Stimulated activated naive CD4-positive, alpha-beta T cell treated with Interleukin-2 at 50 U/mL for 16 hours (primary cell): Measurements from ENCODE around the gene CHST14.

Source experiments
- DNase-seq: peaks from one replicate; lab custom pipeline; 2025; lab: John Stamatoyannopoulos, UW

The CHST14 gene

GRCh38 chr15:40463886-40464545 lies 6.8 kb upstream of the CHST14 start:
- DNase-seq = no peak

GRCh38 chr15:40464595-40465185 lies 6.1 kb upstream of the CHST14 start:
- no peak for DNase-seq

- DNase-seq = no peak
Measured at GRCh38 chr15:40465939-40466338, 4.8 kb upstream of the CHST14 start.

DNA sequence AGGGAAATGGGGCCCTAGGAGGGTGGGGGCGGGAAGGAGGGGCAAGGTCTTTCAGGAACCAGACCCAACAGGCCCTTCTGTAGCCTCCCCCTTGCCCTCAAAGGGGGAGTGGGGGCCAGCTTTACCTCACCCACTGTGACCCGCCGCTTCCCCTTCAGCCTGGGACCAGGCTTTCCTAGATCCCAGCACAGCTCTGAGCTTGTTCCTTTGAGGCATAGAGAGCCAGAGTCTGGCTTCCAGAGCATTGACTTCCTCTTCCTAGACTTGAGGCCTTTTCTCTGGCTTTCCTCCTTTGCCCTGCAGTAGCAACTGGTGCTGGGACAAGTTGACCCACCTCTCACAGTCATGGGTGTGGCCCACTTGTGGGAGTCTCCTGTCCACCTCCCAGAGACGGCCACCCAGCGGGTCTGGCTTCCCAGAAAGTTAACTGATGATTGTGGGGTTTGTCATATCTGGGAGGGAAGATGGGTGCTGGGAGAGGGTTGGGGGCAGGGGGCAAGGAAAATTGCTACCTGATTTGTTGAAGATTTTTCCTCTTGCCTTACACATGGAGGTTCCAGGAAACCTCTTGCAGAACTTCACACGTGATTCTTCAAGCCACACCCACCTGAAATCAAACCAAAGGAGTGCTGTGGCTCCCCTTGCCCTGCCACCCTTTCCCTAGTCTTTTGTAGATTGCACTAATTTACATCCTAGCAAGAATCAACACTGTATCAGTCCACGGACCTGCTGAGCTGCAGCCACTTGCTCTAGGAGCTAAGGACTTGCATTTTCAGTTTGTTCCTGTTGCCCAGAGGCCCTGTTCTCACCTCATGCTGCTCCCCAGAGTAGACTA lies 4.1 kb upstream of the CHST14 start:
- DNase-seq = no peak

DNA sequence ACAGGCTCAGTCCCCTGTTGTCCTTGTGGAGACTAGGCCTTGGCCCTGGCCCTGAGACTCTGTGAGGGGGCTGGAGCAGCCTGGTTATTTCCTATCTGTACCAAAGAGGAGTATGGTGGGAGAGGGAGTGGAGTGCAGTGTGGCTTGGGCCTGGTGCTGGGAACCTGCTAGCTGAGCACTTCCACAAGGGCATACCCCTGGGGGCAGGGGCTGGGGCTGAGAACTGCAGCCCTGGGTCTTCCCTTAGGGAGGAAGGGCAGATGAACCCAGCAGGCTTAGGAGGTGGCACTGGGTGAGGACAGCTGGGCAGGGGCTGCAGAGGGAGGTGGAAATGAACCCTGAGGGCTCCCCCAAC lies 3.5 kb upstream of the CHST14 start:
- DNase-seq = no peak

DNA sequence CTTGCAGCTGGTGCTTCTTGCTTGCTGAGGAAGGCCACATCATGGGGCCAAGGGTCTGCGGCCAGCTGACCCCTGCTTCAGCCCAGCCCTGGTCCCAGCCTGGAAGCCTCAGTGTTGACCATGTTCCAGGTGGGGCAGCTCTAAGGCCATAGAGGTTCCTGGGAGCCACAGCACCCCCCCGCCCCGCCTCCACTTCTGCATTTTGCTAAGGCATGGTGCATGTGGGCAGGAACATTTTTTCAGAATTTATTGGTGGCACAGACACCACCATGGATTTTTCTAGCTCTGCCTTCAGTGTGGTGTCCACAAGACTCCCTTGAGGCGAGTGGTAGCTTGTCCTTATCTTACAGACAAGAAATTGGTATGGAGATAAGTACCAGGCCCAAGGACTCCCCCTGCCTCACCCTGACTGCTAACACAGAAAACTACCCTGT lies 1.9 kb upstream of the CHST14 start:
- no peak for DNase-seq

DNA sequence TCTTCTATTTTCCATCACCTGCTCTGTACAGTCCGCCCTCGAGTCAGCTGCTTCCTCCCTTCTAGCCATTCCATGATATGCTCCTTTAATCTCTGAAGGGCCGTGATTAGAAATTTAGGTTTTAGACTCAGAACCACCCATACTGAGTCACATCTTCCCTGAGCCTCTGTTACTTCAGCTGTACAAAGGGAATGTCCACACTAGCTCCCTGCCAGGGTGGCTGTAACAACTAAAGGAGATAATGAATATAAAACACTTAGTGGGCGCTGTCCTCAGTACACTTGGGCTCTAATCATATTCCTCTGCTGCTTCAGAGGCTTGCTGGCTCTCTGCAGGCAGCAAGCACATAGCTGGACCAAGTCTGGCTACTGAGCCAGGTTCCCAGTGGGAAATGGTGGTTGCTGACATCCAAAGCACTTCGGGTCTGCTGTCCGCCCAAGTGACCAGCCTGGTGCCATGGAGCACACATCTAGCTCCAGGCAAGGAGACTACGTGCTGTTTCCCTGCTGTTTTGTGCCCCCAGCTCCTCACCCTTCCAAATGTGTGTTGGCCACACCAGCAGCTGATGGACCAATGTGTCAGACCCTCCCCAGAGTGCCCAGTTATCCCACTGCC lies 901 bp upstream of the CHST14 start:
- no peak for DNase-seq

GRCh38 chr15:40471105-40471807 lies 472 bp downstream of the CHST14 start:
- no peak for DNase-seq

DNA sequence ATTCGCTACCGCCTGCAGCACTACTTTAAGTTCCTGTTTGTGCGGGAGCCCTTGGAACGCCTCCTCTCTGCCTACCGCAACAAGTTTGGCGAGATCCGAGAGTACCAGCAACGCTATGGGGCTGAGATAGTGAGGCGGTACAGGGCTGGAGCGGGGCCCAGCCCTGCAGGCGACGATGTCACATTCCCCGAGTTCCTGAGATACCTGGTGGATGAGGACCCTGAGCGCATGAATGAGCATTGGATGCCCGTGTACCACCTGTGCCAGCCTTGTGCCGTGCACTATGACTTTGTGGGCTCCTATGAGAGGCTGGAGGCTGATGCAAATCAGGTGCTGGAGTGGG lies 995 bp downstream of the CHST14 start:
- DNase-seq = no peak

GRCh38 chr15:40472171-40472727 lies 1.5 kb downstream of the CHST14 start:
- no peak for DNase-seq

- DNase-seq = no peak
Measured at GRCh38 chr15:40474581-40474980, 3.8 kb downstream of the CHST14 start.

GRCh38 chr15:40477642-40478327 lies 7.0 kb downstream of the CHST14 start:
- DNase-seq = no peak

- no peak for DNase-seq
Measured at GRCh38 chr15:40479024-40479423, 8.2 kb downstream of the CHST14 start.

DNA sequence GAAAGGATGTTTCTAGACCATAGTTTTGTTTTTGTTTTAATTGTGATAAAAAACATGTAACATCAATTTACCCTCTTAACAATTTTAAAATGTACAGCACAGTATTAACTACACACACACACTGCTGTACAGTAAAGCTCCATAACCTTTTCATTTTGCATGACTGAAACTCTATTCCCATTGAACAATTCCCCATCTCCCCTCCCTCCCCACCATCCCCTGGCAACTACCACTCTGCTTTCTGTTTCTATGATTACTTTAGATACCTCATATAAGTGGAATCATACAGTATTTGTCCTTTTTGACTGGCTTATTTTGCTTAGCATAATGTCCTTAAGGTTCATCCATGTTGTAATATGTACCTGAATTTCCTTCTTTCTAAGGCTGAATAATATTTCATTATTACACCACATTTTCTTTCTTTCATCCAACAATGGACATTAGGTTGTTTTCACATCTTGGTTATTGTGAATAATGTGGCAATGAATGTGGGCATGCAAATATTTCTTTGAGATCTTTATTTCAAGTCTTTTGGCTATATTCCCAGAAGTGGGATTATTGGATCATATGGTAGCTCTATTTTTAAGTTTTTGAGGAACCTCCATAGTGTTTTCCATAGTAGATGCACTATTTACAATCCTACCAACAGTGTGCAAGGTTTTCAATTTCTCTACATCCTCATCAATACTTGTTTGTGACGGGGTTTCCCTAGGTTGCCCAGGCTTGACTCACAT lies 10.7 kb downstream of the CHST14 start:
- no peak for DNase-seq

GRCh38 chr15:40483919-40484318 lies 13.1 kb downstream of the CHST14 start:
- DNase-seq = no peak

DNA sequence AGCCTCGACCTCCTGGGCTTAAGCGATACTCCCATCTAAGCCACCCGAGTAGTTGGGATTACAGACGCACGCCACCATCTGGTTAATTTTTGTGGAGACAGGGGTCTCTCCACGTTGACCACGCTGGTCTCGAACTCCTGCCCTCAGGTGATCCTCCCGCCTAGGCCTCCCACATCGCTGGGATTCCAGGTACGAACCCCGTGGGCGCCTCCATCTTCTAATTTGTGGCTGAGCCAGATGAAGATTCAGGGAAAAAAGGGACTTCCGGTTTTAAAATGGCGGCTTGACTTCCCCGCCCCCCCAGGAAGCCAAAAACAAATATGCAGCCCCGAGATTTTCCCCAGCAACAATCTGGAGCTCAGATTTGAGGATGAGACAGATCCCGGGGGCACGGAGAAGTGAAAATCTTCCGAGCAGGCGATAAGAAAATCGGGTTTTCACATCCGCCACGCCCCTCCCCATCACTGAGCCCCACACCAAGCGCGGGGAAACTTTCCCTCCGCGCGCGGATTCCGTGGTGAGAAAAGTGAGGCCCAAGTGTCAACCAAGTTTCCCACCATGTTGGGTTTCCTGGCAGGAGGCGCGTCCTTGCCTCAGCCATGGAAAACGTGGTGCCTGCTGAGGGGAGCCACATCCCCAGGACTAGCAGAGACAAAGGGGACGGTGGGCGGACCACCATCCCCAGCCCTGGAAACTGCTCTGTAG lies 15.4 kb downstream of the CHST14 start:
- no peak for DNase-seq

DNA sequence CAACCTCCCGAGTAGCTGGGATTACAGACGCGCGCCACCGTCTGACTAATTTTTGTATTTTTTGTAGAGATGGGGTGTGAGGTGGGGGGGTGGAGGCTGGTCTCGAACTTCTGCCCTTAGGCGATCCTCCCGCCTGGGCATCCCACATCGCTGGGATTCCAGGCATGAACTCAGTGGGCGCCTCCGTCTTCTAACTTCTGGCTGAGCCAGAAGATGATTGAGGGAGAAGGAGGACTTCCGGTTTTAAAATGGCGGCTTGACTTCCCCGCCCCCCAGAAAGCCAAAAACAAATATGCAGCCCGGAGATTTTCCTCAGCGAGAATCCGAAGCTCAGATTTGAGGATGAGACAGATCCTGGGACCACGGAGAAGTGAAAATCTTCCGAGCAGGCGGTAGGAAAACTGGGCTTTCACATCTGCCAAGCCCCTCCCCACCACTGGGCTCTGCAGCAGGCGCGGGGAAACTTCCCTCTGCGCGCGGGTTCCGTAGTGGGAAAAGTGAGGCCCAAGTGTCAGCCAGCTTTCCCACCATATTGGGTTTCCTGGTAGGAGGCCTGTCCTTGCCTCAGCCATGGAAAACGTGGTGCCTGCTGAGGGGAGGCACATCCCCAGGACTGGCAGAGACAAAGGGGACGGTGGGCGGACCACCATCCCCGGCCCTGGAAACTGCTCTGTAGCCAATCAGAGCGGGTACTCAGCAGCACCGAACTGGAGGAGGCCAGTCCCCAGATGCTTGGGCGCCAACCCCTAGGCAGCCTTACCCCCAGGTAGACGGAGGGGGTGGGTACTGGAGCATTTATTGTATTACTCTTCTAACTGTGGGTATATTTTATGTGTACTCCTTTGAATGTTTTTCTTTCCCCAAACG lies 17.3 kb downstream of the CHST14 start:
- DNase-seq = no peak

DNA sequence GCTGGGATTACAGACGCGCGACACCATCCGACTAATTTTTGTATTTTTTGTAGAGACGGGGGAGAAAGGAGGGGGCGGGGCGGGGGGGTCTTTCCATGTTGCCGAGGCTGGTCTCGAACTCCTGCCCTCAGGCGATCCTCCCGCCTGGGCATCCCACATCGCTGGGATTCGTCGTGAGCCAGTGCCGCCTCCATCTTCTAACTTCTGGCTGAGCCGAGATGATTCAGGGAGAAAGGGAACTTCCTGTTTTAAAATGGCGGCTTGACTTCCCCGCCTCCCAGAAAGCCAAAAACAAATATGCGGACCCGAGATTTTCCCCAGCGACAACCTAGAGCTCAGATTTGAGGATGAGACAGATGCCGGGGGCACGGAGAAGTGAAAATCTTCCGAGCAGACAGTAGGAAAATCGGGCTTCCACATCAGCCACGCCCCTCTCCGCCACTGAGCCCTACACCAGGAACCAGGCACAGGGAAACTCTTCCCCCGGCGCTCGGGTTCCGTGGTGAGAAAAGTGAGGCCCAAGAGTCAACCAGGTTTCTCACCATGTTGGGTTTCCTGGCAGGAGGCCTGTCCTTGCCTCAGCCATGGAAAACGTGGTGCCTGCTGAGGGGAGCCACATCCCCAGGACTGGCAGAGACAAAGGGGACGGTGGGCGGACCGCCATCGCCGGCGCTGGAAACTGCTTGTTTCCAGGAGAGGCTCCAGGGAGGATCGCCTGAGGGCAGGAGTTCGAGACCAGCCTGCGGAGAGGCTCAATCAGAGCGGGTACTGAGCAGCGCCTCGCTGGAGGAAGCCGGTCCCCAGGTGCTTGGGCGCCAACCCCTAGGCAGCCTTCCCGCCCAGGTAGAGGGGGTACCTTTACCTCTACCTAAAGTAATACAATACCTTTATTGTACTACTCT lies 18.7 kb downstream of the CHST14 start:
- DNase-seq = no peak
